Bronchial epithelial cell (primary cell): ENCODE data around the gene DGKZ. TPM values are rescaled to one million over a fixed set of nuclear protein-coding genes. Genes with fewer than 3 reads are reported as not detected.

Experiments
- DNase-seq: peaks from one replicate; pipeline ENCODE4 v3.0.0-alpha.2; 2010; ENCODE audit warnings: low read depth
- FAIRE-seq: peaks from 2 replicates; lab custom pipeline; 2011; peaks lifted over from hg19 to GRCh38; lab: Jason Lieb, UNC
- H3K27me3 ChIP-seq: 2 replicates; pipeline ENCODE4 v1.5.1; 2011; ENCODE audit warnings: low read length; ENCODE audit not compliant: control insufficient read depth, insufficient read depth
- H3K36me3 ChIP-seq: 2 replicates; pipeline ENCODE4 v1.5.1; 2011; ENCODE audit warnings: low read length; ENCODE audit not compliant: control insufficient read depth, insufficient read depth
- H3K4me3 ChIP-seq: 2 replicates; pipeline ENCODE4 v1.5.1; 2011; ENCODE audit warnings: mild to moderate bottlenecking, low read depth, low read length, control low read depth
- total RNA-seq: library from RNA; depleted of rRNA; stranded (reverse); fragments of >200 nt; gene quantifications from 2 replicates; pipeline ENCODE4 v1.2.1, GENCODE V29; 2014
- TF ChIP-seq, protein P1 (sequence below): IDR thresholded peaks from 2 replicates; pipeline ENCODE4 v1.5.1; 2011; ENCODE audit warnings: mild to moderate bottlenecking, moderate library complexity, low read length, control low read depth, inconsistent platforms; ENCODE audit not compliant: insufficient read depth, severe bottlenecking

Gene DGKZ
- total RNA-seq, 1 donor from 2014 or later: 30.5 TPM

DNA sequence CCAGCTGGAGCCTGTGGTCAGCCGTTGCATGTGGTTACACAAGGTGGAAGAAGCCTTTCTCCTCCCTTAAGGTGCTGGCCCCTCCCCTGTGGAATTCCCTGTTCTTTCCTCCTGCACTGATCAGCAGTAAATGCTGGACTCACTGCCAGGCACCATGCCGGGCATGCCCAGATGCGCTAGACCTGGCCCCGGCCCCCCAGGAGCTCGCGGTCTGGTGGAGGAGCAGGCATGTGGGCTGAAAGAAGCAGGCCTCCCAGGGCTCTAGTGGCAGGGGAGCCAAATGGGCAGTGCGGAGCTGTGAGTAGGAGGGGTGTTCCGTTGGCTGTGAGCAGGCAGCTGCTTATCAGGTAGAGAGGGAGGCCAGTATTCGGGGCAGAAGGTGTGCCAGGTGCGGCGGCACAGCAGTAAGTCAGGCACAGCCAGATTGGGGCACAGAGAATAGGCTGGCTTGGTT is 10.2 kb downstream of the DGKZ start:
- H3K27me3 ChIP-seq: no peaks in the 10 kb centered on the region
- H3K36me3 ChIP-seq: peaks cover 4% of the 10 kb centered on the region
- TF ChIP-seq, protein P1, sequence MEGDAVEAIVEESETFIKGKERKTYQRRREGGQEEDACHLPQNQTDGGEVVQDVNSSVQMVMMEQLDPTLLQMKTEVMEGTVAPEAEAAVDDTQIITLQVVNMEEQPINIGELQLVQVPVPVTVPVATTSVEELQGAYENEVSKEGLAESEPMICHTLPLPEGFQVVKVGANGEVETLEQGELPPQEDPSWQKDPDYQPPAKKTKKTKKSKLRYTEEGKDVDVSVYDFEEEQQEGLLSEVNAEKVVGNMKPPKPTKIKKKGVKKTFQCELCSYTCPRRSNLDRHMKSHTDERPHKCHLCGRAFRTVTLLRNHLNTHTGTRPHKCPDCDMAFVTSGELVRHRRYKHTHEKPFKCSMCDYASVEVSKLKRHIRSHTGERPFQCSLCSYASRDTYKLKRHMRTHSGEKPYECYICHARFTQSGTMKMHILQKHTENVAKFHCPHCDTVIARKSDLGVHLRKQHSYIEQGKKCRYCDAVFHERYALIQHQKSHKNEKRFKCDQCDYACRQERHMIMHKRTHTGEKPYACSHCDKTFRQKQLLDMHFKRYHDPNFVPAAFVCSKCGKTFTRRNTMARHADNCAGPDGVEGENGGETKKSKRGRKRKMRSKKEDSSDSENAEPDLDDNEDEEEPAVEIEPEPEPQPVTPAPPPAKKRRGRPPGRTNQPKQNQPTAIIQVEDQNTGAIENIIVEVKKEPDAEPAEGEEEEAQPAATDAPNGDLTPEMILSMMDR: no peak
- peak; percentile 67 for DNase-seq
- peak overlapping the region; percentile 20 for H3K4me3 ChIP-seq
- FAIRE-seq: no peak

DNA sequence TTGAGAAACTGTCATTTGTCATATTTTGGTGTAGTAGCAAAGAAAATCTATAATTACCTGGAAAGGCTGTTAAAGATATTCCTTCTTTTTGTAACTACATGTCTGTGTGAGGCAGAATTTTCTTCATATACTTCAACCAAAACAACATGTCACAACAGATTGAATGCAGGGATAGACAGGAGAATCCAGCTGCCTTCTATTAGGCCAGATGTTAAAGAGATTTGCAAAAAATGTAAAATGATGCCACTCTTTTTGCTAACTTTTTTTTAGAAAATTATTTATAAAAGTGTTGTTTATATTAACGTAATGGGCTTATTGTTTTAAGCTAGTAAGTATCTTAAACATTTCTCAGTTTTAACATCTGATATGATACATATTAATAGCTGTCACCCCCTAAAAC is 12.7 kb downstream of the DGKZ start:
- FAIRE-seq (no peak), DNase-seq (no peak)
- Histone ChIP-seq H3K4me3 (no peak overlapping the region), H3K36me3 (peaks cover 4% of the 10 kb centered on the region), H3K27me3 (no peaks in the 10 kb centered on the region)
- TF ChIP-seq, protein P1: no peak

DNA sequence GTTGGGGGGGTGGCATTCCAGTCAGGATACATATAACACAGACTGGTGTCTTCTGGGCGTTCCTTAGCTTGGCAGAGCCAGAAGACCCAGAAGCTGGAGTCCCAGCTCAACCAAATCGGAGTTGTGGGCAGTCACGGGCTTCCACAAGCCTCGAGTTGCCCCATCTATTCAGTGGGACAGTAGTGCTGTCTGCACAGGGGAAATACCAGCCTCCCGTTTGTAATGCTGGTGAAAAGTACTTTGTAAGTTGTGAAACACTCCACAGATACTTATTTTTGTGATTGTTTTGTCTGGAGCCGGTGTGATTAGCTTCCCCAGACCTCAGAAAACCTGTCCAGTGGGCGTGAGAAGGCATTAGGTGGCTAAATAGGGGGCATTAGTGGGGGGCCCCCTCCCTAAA is 13.6 kb downstream of the DGKZ start:
- DNase-seq: no peak
- FAIRE-seq: no peak
- Histone ChIP-seq H3K36me3 (peaks cover 4% of the 10 kb centered on the region), H3K4me3 (no peak overlapping the region), H3K27me3 (no peaks in the 10 kb centered on the region)
- TF ChIP-seq, protein P1: no peak

DNA sequence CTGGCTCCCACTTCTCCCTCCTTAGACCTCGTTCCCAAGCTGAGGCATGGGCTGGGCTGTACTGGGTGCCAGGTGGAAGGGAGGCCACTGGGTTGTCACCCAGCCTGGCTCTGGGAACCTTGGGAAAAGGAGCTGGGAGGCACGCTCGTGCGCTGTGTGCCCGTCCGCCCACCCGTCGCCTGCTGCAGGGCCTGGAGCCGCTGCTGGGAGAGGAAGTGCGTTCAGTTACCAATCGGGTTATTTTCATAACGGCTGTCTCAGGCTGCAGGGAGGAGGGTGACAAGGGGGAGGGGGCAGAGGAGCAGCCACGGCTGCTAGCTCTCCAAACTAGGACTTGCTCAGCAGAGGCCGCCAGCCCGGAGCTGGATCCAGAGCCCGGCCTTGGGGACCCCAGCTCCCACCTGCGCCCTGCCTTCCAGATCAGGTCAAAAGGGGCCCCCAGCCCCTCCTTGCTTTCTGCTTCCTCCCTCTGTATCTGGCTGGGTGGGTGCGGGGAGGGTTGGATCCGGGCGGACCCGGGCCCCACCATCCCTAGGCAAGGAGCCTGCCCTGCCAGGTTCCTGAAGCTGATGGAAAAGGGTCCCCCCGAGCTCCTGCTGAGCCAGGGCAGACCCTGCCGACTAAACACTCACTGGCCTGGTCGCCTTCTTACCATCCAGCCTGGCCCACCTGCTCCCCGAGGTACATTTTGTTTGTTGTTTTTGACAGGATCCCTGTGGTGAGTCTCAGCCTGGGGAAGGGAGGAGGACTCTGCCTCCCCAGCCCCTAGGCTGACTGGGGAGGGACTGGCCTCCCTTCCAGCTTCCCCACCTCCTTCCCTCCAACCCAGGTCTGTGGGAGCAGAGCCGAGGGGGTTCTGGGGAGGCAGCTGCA is 14.3 kb downstream of the DGKZ start:
- TF ChIP-seq, protein P1: no peak
- H3K27me3 ChIP-seq: no peaks in the 10 kb centered on the region

DNA sequence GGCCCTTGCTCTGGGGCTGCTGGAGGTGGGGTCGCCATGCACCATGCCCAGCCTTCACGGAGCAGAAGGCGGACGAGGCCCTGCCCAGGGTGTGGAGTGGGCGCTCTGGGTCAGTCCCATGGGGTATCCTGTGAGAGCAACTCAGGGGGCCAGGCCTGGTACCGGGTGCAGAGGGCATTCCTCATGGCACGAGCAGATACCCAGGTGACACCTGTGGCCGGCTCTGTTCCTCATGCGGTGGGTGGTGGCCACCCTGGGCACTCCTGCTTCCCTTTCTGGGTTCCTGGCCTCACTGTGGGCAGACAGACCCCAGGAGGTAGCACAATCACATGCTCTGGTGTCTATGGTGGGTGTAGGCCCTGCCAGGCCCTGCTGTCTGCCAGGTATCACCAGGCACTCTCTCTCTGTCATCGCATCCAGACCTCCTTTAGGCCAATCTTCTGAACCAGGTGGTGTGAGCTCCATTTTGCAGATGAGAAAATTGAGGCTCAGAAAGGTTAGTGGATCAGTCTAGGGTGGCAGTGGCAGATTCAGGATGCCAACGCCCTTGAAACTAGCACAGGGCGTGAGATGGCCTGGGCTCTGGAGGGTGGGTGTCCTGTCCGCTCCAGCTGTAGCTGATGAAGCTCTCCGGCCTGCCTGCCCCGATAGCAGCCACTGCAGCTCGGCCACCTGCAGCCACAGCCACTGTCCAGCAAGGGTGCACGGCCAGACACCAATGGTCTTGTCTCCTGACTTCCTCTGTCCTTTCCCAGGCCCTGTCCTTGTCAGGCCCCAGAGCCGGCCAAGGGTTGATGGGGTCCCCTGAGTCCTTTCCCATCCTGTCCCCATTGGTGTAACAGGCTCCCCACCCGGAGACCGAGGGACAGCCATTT is 15.1 kb downstream of the DGKZ start:
- no peaks in the 10 kb centered on the region for H3K27me3 ChIP-seq
- TF ChIP-seq, protein P1: no peak
- H3K36me3 ChIP-seq: peaks cover 1% of the 10 kb centered on the region
- FAIRE-seq (no peak), DNase-seq (no peak)
- H3K4me3 ChIP-seq: no peak overlapping the region

More for the DNA sequence above, 14.3 kb downstream of the DGKZ start:
- Histone ChIP-seq H3K4me3 (no peak overlapping the region), H3K36me3 (no peaks in the 10 kb centered on the region)
- FAIRE-seq (no peak), DNase-seq (no peak)
